ENCODE results near the gene DNAJC12.
"Not testable (repeated sequence)": the region's sequence is repeated elsewhere in the genome, so short reads cannot be mapped to it uniquely, and the experiment has no call there.

Gene DNAJC12

GRCh38 chr10:67839511-67839910 is 1.5 kb upstream of the DNAJC12 start:
- FAIRE-seq, result not testable (repeated sequence)

GRCh38 chr10:67836972-67837371 is 1.0 kb downstream of the DNAJC12 start:
- no peak for FAIRE-seq

- FAIRE-seq, result no peak
These were observed 1.5 kb downstream of the DNAJC12 start for GRCh38 chr10:67836488-67836887.

GRCh38 chr10:67835541-67836394 is 2.2 kb downstream of the DNAJC12 start:
- FAIRE-seq, result not testable (repeated sequence)

GRCh38 chr10:67834375-67834774 is 3.6 kb downstream of the DNAJC12 start:
- no peak for FAIRE-seq

- no peak for FAIRE-seq
These were observed 10.2 kb downstream of the DNAJC12 start for GRCh38 chr10:67827811-67828210.

GRCh38 chr10:67819768-67820204 is 18.2 kb downstream of the DNAJC12 start:
- FAIRE-seq, result no peak

GRCh38 chr10:67818323-67818722 is 19.7 kb downstream of the DNAJC12 start:
- no peak for FAIRE-seq

- no peak for FAIRE-seq
These were observed 21.3 kb downstream of the DNAJC12 start for GRCh38 chr10:67816719-67817118.

- no peak for FAIRE-seq
These were observed 22.4 kb downstream of the DNAJC12 start for GRCh38 chr10:67815571-67816059.

- FAIRE-seq, result no peak
These were observed 26.0 kb downstream of the DNAJC12 start for GRCh38 chr10:67812007-67812406.

- FAIRE-seq, result no peak
These were observed 28.9 kb downstream of the DNAJC12 start for GRCh38 chr10:67809107-67809506.

- no peak for FAIRE-seq
These were observed 29.3 kb downstream of the DNAJC12 start for GRCh38 chr10:67808704-67809103.

GRCh38 chr10:67807855-67808456 is 30.0 kb downstream of the DNAJC12 start:
- FAIRE-seq, result no peak

- FAIRE-seq, result no peak
These were observed 33.7 kb downstream of the DNAJC12 start for GRCh38 chr10:67804395-67804678.

- FAIRE-seq, result no peak
These were observed 34.2 kb downstream of the DNAJC12 start for GRCh38 chr10:67803588-67804394.

- FAIRE-seq, result no peak
These were observed 35.0 kb downstream of the DNAJC12 start for GRCh38 chr10:67802767-67803538.

- FAIRE-seq, result no peak
These were observed 36.9 kb downstream of the DNAJC12 start for GRCh38 chr10:67801118-67801517.

- no peak for FAIRE-seq
These were observed 43.0 kb downstream of the DNAJC12 start for GRCh38 chr10:67794909-67795460.

GRCh38 chr10:67794256-67794655 is 43.7 kb downstream of the DNAJC12 start:
- FAIRE-seq, result no peak

- no peak for FAIRE-seq
These were observed 44.7 kb downstream of the DNAJC12 start for GRCh38 chr10:67793313-67793712.

GRCh38 chr10:67792653-67793052 is 45.3 kb downstream of the DNAJC12 start:
- FAIRE-seq, result no peak

All from TTC549 (cell line).